HCT116 (cell line): ENCODE data around the gene TAL1.

Experiments used
- CTCF ChIP-seq, 3 experiments: fragments of 200-600 bp in 1 of 3; sonication (generic) in 1 of 3; IDR thresholded peaks in 2 of 3; conservative IDR thresholded peaks in 1 of 3; 2 replicates each; pipeline ENCODE4 v1.5.1; 2012 to 2017; ENCODE audit warnings: low read depth in 2 of 3, low read length in 2 of 3, antibody characterized with exemption in 1 of 3, borderline replicate concordance in 1 of 3, control low read depth in 1 of 3, mild to moderate bottlenecking in 1 of 3, mixed read lengths in 1 of 3, mixed run types in 1 of 3, moderate library complexity in 1 of 3; ENCODE audit not compliant: insufficient read depth in 1 of 3
- EGR1 ChIP-seq: IDR thresholded peaks from 2 replicates; pipeline ENCODE4 v1.6.1; 2012; ENCODE audit warnings: low read depth
- ELF1 ChIP-seq: IDR thresholded peaks from 2 replicates; pipeline ENCODE4 v1.6.1; 2012; ENCODE audit warnings: low read depth, borderline replicate concordance
- EZH2phosphoT487 ChIP-seq: fragments of 200-600 bp; IDR thresholded peaks from 2 replicates; pipeline ENCODE4 v1.6.1; 2018; ENCODE audit warnings: antibody characterized with exemption, borderline replicate concordance
- JUND ChIP-seq: IDR thresholded peaks from 2 replicates; pipeline ENCODE4 v1.6.1; 2012
- POLR2A ChIP-seq: IDR thresholded peaks from 2 replicates; pipeline ENCODE4 v1.7.0; 2011; ENCODE audit warnings: borderline replicate concordance; ENCODE audit not compliant: insufficient read depth, insufficient read length; ENCODE audit errors: extremely low read depth
- POLR2AphosphoS5 ChIP-seq: IDR thresholded peaks from 2 replicates; pipeline ENCODE4 v1.6.1; 2011; ENCODE audit warnings: mild to moderate bottlenecking, low read depth, low read length, moderate library complexity
- RAD21 ChIP-seq: IDR thresholded peaks from 2 replicates; pipeline ENCODE4 v1.6.1; 2012; ENCODE audit warnings: low read depth, mild to moderate bottlenecking
- ZBTB33 ChIP-seq: IDR thresholded peaks from 2 replicates; pipeline ENCODE4 v1.6.1; 2011; ENCODE audit warnings: mild to moderate bottlenecking, low read length, moderate library complexity; ENCODE audit not compliant: insufficient replicate concordance; ENCODE audit errors: extremely low read depth
- ZFX ChIP-seq: fragments of 450-650 bp; IDR thresholded peaks from 2 replicates; pipeline ENCODE4 v1.6.1; 2017
- ZNF274 ChIP-seq: fragments of 200-500 bp; sonication (Bioruptor generic); IDR thresholded peaks from 2 replicates; pipeline ENCODE4 v1.6.1; 2014; ENCODE audit warnings: mild to moderate bottlenecking, low read depth, low read length, inconsistent platforms
- TF ChIP-seq, protein P1 (sequence below): IDR thresholded peaks from 2 replicates; pipeline ENCODE4 v1.6.1; 2012
- TF ChIP-seq, protein P2 (sequence below): IDR thresholded peaks from 2 replicates; pipeline ENCODE4 v1.6.1; 2012; ENCODE audit warnings: low read depth

DNA sequence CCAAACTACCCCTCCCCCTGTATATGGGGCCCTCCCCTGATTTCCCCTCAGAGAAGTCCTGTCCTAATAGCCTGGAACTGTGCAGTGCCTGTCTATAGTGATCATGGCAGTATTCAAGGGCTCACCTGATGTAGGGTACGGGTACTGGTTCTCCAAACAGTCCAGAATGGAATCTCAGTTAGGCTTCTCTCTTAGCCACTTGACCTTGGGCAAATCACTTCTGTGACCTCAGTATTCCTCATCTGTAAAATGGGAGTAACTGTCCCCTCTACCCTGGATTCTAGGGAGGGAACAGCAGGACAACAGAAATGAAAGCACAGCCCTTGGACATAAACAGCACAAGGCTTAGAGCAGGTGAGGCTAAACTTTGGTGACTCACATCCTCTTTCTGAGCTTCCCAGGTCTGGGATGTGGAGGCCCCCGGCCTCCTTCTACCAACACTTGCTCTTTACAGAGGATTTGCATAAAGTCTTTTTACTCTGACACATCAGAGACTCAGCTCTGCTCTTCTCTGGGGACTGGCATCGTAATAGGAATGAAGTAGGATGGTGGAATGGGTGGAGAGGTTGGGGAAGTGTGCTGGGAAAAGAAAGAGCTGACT, 22.2 kb downstream of the TAL1 start:
- TF ChIP-seq CTCF (IDR thresholded peaks at IDR 0.05 in 2 of 3, conservative IDR thresholded peaks at IDR 0.05 in 1 of 3; ENCODE audit: borderline replicate concordance in 1 of 3, insufficient read depth in 1 of 3, low read depth in 2 of 3, low read length in 2 of 3) (no peak), ZBTB33 (no peak), POLR2A (no peak), POLR2AphosphoS5 (no peak), ZFX (no peak), JUND (no peak), EZH2phosphoT487 (no peak), RAD21 (no peak), ELF1 (no peak), ZNF274 (no peak), EGR1 (no peak)
- TF ChIP-seq, protein P1, sequence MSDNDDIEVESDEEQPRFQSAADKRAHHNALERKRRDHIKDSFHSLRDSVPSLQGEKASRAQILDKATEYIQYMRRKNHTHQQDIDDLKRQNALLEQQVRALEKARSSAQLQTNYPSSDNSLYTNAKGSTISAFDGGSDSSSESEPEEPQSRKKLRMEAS = no peak
- TF ChIP-seq, protein P2, sequence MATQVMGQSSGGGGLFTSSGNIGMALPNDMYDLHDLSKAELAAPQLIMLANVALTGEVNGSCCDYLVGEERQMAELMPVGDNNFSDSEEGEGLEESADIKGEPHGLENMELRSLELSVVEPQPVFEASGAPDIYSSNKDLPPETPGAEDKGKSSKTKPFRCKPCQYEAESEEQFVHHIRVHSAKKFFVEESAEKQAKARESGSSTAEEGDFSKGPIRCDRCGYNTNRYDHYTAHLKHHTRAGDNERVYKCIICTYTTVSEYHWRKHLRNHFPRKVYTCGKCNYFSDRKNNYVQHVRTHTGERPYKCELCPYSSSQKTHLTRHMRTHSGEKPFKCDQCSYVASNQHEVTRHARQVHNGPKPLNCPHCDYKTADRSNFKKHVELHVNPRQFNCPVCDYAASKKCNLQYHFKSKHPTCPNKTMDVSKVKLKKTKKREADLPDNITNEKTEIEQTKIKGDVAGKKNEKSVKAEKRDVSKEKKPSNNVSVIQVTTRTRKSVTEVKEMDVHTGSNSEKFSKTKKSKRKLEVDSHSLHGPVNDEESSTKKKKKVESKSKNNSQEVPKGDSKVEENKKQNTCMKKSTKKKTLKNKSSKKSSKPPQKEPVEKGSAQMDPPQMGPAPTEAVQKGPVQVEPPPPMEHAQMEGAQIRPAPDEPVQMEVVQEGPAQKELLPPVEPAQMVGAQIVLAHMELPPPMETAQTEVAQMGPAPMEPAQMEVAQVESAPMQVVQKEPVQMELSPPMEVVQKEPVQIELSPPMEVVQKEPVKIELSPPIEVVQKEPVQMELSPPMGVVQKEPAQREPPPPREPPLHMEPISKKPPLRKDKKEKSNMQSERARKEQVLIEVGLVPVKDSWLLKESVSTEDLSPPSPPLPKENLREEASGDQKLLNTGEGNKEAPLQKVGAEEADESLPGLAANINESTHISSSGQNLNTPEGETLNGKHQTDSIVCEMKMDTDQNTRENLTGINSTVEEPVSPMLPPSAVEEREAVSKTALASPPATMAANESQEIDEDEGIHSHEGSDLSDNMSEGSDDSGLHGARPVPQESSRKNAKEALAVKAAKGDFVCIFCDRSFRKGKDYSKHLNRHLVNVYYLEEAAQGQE = no peak
